Esophagus squamous epithelium (tissue), 5 donors: Measurements from ENCODE around the gene MYOD1. TPM values are rescaled to one million over a fixed set of nuclear protein-coding genes. Genes with fewer than 3 reads are reported as not detected.

Experiments used
- DNase-seq: peaks from one replicate; lab custom pipeline; 2025; lab: John Stamatoyannopoulos, UW
- H3K27ac ChIP-seq, 4 donors: fragments of 200-600 bp; sonication (generic); one replicate each; pipeline ENCODE4 v1.5.1; 2016 to 2019; ENCODE audit warnings: mild to moderate bottlenecking in 1 of 4
- H3K27me3 ChIP-seq, 4 donors: fragments of 200-600 bp; sonication (generic); 1 replicate in 3 of 4; 2 replicates in 1 of 4; pipeline versions ENCODE4 v1.5.1 to v1.6.0; 2017 to 2021; ENCODE audit warnings: antibody characterized with exemption in 1 of 4
- H3K36me3 ChIP-seq, 3 donors: fragments of 200-600 bp; sonication (generic); one replicate each; pipeline ENCODE4 v1.5.1; 2016 to 2019
- H3K4me1 ChIP-seq, 3 donors: fragments of 200-600 bp; sonication (generic); one replicate each; pipeline ENCODE4 v1.5.1; 2017 to 2019
- H3K4me3 ChIP-seq, 4 donors: fragments of 200-600 bp; sonication (generic); 1 replicate in 3 of 4; 2 replicates in 1 of 4; pipeline ENCODE4 v1.5.1; 2016 to 2019; ENCODE audit warnings: mild to moderate bottlenecking in 2 of 4, moderate library complexity in 1 of 4
- H3K9me3 ChIP-seq, 3 donors: fragments of 200-600 bp; sonication (generic); one replicate each; pipeline ENCODE4 v1.5.1; 2016 to 2019
- CTCF ChIP-seq, 6 experiments: fragments of 450-650 bp in 4 of 6; fragments of 200-600 bp in 2 of 6; sonication (generic) in 2 of 6; IDR thresholded peaks; one replicate each; pipeline ENCODE4 v1.5.1; 2016 to 2019; ENCODE audit warnings: antibody characterized with exemption in 6 of 6, mild to moderate bottlenecking in 4 of 6, moderate library complexity in 4 of 6
- POLR2A ChIP-seq, 4 donors: fragments of 450-650 bp; IDR thresholded peaks; one replicate each; pipeline ENCODE4 v1.6.1; 2017; ENCODE audit warnings: antibody characterized with exemption in 4 of 4, mild to moderate bottlenecking in 4 of 4, moderate library complexity in 3 of 4
- WGBS, 2 donors: methylation state at CpG; one replicate each; pipeline ENCODE4 v1.1.5; 2018; 5-methylcytosine and 5-hydroxymethylcytosine counted together
- intact Hi-C: fragments of 100-400 bp; cut with DNase I; formaldehyde crosslinking; loops from one replicate; pipeline ENCODE4 v1.15.0; 2022
- total RNA-seq, 4 donors: library from RNA; depleted of rRNA; stranded (reverse); fragments of >200 nt; gene quantifications; one replicate each; pipeline ENCODE4 v1.1.0, GENCODE V29; 2016
- donor health status: DM: yes; HTN: yes; CAD: no.

The MYOD1 gene
- total RNA-seq, 4 donors from 2014 or later = not detected

- Histone ChIP-seq H3K4me1 (peaks cover 9 to 27% (median 17%) of the 10 kb centered on the region in 3 donors), H3K4me3 (no peak overlapping the region), H3K36me3 (no peaks in the 10 kb centered on the region), H3K27ac (no peak overlapping the region), H3K27me3 (peaks cover 2 to 67% (median 4%) of the 10 kb centered on the region in 4 donors), H3K9me3 (no peaks in the 10 kb centered on the region)
- WGBS, 2 donors = 7 to 24% methylated on average over 4 to 8 of the region's 9 CpGs
- TF ChIP-seq CTCF (IDR thresholded peaks at IDR 0.05) = peak; percentile 61 to 89 (median 81)
- no peak for TF ChIP-seq POLR2A (IDR thresholded peaks at IDR 0.05)
- intact Hi-C loops = loop anchor here (5.0 kb wide), 1 partner anchor 246 kb away; no protein-coding TSS in a partner anchor
- no peak for DNase-seq
These were observed 11.5 kb downstream of the MYOD1 start for GRCh38 chr11:17730608-17731462.

- intact Hi-C loops = loop anchor here (5.0 kb wide), 1 partner anchor 244 kb away; no protein-coding TSS in a partner anchor
- no peaks in the 10 kb centered on the region for H3K36me3 ChIP-seq
- H3K27me3 ChIP-seq = peaks cover 3 to 81% (median 16%) of the 10 kb centered on the region in 4 donors
- WGBS, 2 donors = 77% methylated on average over 4 of the region's 4 CpGs; no CpG with 5 or more reads in 1 of the 2 donors
- H3K9me3 ChIP-seq = no peaks in the 10 kb centered on the region
- H3K27ac ChIP-seq = no peak overlapping the region
- no peak overlapping the region for H3K4me3 ChIP-seq
- no peak for DNase-seq
- H3K4me1 ChIP-seq = peaks cover 9 to 34% (median 19%) of the 10 kb centered on the region in 3 donors
- TF ChIP-seq POLR2A (IDR thresholded peaks at IDR 0.05) (no peak), CTCF (IDR thresholded peaks at IDR 0.05) (no peak)
These were observed 13.9 kb downstream of the MYOD1 start for GRCh38 chr11:17733261-17733660.

- H3K27me3 ChIP-seq = peaks cover 3 to 93% (median 16%) of the 10 kb centered on the region in 4 donors
- H3K9me3 ChIP-seq = no peaks in the 10 kb centered on the region
- H3K4me1 ChIP-seq = peaks cover 9 to 34% (median 19%) of the 10 kb centered on the region in 3 donors
- WGBS, 2 donors = no CpG with 5 or more reads among the region's 66 CpGs
- TF ChIP-seq CTCF (IDR thresholded peaks at IDR 0.05) = no peak
- no peak for TF ChIP-seq POLR2A (IDR thresholded peaks at IDR 0.05)
- no peaks in the 10 kb centered on the region for H3K36me3 ChIP-seq
- peak within 1 kb of the TSS; percentile 12 to 63 (median 32) for H3K4me3 ChIP-seq
- no peak within 1 kb of the TSS for H3K27ac ChIP-seq
- DNase-seq = no peak
- intact Hi-C loops = loop anchor here (5.0 kb wide), 1 partner anchor 243 kb away; no protein-coding TSS in a partner anchor
These were observed 15.1 kb downstream of the MYOD1 start, which contains the start of gene KCNC1 for GRCh38 chr11:17734418-17734911. Gene KCNC1 (plus strand): TSS chr11:17734781. CDS start chr11:17736003, 1,222 bp downstream.

GRCh38 chr11:17734986-17735817, 15.8 kb downstream of the MYOD1 start:
- Histone ChIP-seq H3K4me1 (peaks cover 9 to 34% (median 19%) of the 10 kb centered on the region in 3 donors), H3K9me3 (no peaks in the 10 kb centered on the region), H3K4me3 (peak overlapping the region; percentile 11 to 63 (median 32)), H3K36me3 (no peaks in the 10 kb centered on the region), H3K27ac (no peak overlapping the region), H3K27me3 (peaks cover 3 to 93% (median 16%) of the 10 kb centered on the region in 4 donors)
- 5 to 13% methylated on average over 3 to 11 of the region's 73 CpGs for WGBS, 2 donors
- TF ChIP-seq CTCF (IDR thresholded peaks at IDR 0.05) (no peak), POLR2A (IDR thresholded peaks at IDR 0.05) (no peak)
- DNase-seq = no peak
- intact Hi-C loops = loop anchor here (5.0 kb wide), 1 partner anchor 242 kb away; no protein-coding TSS in a partner anchor
